Parathyroid adenoma (tissue), 2 donors: ENCODE data around the gene TBL1XR1.

Source experiments
- H2AFZ ChIP-seq: fragments of 300-600 bp; sonication (generic); one replicate; pipeline ENCODE4 v1.7.0; 2017; ENCODE audit warnings: antibody characterized with exemption, mild to moderate bottlenecking
- H3K27ac ChIP-seq: fragments of 300-600 bp; sonication (generic); one replicate; pipeline ENCODE4 v1.7.0; 2017
- H3K27me3 ChIP-seq: fragments of 300-600 bp; sonication (generic); one replicate; pipeline ENCODE4 v1.7.0; 2017; ENCODE audit warnings: low read length; ENCODE audit not compliant: control insufficient read depth, insufficient read depth
- H3K36me3 ChIP-seq: fragments of 300-600 bp; sonication (generic); one replicate; pipeline ENCODE4 v1.7.0; 2017; ENCODE audit warnings: low read length; ENCODE audit not compliant: control insufficient read depth, insufficient read depth
- H3K4me1 ChIP-seq: fragments of 300-600 bp; sonication (generic); one replicate; pipeline ENCODE4 v1.7.0; 2017; ENCODE audit warnings: control low read depth
- H3K4me2 ChIP-seq: fragments of 300-600 bp; sonication (generic); one replicate; pipeline ENCODE4 v1.7.0; 2017; ENCODE audit warnings: low read length
- H3K4me3 ChIP-seq: fragments of 300-600 bp; sonication (generic); one replicate; pipeline ENCODE4 v1.7.0; 2017; ENCODE audit warnings: low read depth, low read length
- H3K79me2 ChIP-seq: fragments of 300-600 bp; sonication (generic); one replicate; pipeline ENCODE4 v1.7.0; 2017; ENCODE audit warnings: control low read depth
- H3K9ac ChIP-seq: fragments of 300-600 bp; sonication (generic); one replicate; pipeline ENCODE4 v1.7.0; 2017; ENCODE audit warnings: mild to moderate bottlenecking
- H3K9me3 ChIP-seq: fragments of 300-600 bp; sonication (generic); one replicate; pipeline ENCODE4 v1.7.0; 2017; ENCODE audit warnings: low read length; ENCODE audit not compliant: control insufficient read depth
- TF ChIP-seq, protein P1 (sequence below): fragments of 300-600 bp; sonication (generic); IDR thresholded peaks from one replicate; pipeline ENCODE4 v1.7.0; 2017; ENCODE audit warnings: antibody characterized with exemption, mild to moderate bottlenecking
- donor health status: primary hyperparathyroidism.

TBL1XR1 gene

DNA sequence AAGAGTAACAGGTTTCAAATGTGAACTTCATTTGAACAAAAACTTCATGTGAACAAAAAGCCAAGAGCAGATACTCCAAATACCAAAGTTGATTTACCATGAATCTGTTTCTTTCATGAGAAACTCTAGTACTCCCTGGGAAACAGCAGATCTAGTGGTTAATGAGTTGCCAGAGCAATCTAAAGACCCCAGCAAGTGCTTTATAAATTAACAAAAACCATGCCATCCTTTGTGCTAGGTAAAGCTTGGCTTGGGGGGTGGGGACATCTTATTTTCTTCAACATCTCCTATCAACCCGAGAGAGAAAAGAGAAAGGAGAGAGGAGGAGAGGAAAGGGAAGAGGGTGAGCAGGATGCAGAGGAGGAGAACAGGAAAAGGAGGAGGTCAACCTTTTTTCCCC lies 100.7 kb downstream of the TBL1XR1 start:
- Histone ChIP-seq H3K4me1 (no peaks in the 10 kb centered on the region), H2AFZ (no peak overlapping the region), H3K27me3 (no peaks in the 10 kb centered on the region), H3K9ac (no peak overlapping the region), H3K9me3 (no peaks in the 10 kb centered on the region), H3K4me3 (no peak overlapping the region), H3K79me2 (peaks cover 50% of the 10 kb centered on the region), H3K27ac (no peak overlapping the region), H3K36me3 (no peaks in the 10 kb centered on the region), H3K4me2 (no peak overlapping the region)
- TF ChIP-seq, protein P1, sequence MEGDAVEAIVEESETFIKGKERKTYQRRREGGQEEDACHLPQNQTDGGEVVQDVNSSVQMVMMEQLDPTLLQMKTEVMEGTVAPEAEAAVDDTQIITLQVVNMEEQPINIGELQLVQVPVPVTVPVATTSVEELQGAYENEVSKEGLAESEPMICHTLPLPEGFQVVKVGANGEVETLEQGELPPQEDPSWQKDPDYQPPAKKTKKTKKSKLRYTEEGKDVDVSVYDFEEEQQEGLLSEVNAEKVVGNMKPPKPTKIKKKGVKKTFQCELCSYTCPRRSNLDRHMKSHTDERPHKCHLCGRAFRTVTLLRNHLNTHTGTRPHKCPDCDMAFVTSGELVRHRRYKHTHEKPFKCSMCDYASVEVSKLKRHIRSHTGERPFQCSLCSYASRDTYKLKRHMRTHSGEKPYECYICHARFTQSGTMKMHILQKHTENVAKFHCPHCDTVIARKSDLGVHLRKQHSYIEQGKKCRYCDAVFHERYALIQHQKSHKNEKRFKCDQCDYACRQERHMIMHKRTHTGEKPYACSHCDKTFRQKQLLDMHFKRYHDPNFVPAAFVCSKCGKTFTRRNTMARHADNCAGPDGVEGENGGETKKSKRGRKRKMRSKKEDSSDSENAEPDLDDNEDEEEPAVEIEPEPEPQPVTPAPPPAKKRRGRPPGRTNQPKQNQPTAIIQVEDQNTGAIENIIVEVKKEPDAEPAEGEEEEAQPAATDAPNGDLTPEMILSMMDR, result no peak

DNA sequence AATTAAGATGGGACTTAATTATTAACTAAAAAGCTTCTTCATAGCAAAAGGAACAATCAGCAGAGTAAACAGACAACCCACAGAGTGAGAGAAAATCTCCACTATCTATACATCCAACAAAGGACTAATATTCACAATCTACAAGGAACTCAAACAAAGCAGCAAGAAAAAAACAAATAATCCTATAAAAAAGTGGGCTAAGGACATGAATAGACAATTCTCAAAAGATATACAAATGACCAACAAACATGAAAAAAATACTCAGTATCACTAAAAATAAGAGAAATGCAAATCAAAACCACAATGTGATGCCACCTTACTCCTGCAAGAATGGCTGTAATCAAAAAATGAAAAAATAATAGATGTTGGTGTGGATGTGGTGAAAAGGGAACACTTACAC lies 103.3 kb downstream of the TBL1XR1 start:
- H3K27me3 ChIP-seq, result no peaks in the 10 kb centered on the region
- H3K79me2 ChIP-seq, result peaks cover 30% of the 10 kb centered on the region
- no peak overlapping the region for H3K4me2 ChIP-seq
- H3K36me3 ChIP-seq, result no peaks in the 10 kb centered on the region
- TF ChIP-seq, protein P1, result no peak
- no peaks in the 10 kb centered on the region for H3K9me3 ChIP-seq
- H3K4me1 ChIP-seq, result no peaks in the 10 kb centered on the region
- H2AFZ ChIP-seq, result no peak overlapping the region
- no peak overlapping the region for H3K4me3 ChIP-seq
- no peak overlapping the region for H3K9ac ChIP-seq
- H3K27ac ChIP-seq, result no peak overlapping the region

DNA sequence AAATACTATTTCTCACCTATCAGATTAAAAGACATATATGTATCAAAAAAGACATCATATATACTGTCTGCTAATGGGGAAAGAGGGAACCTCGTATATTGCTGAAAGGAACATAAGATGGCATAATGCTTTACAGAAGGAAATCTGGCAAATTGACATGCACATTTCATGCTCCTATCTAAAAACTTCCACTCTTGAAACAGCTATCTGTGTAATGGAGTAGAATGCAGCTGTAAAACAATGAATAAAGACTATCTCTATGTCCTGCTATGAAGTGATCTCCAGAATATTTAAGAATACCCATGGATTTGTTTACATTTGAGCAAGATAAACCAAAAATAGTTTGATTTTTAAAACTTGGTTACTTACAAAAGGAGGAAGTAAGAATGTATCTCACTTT lies 107.4 kb downstream of the TBL1XR1 start:
- H3K36me3 ChIP-seq, result no peaks in the 10 kb centered on the region
- H3K4me1 ChIP-seq, result no peaks in the 10 kb centered on the region
- TF ChIP-seq, protein P1, result no peak
- H3K4me2 ChIP-seq, result no peak overlapping the region
- H3K9ac ChIP-seq, result no peak overlapping the region
- no peak overlapping the region for H3K27ac ChIP-seq
- H2AFZ ChIP-seq, result no peak overlapping the region
- H3K9me3 ChIP-seq, result no peaks in the 10 kb centered on the region
- no peak overlapping the region for H3K4me3 ChIP-seq
- peaks cover 26% of the 10 kb centered on the region for H3K79me2 ChIP-seq
- no peaks in the 10 kb centered on the region for H3K27me3 ChIP-seq

DNA sequence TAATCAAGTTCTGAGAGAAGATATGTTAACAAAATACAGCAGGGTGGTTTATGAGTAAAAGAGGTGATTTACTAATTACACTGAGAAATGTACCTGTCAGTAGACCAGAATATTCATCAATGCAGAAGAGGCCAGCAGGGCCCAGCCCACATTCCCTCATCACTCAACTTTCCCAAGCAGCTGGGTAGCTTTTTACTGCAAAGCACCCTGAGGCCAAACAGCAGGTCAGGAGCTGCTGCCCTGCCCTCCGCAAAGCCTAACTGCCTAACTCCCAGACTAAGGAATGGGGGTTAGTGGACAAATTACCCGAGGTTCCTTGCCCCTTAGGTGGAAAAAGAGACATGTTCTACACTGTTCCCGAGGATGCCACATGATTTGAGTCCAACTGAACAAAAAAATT lies 108.2 kb downstream of the TBL1XR1 start:
- TF ChIP-seq, protein P1, result no peak
- Histone ChIP-seq H3K9me3 (no peaks in the 10 kb centered on the region), H3K4me1 (no peaks in the 10 kb centered on the region), H3K27ac (no peak overlapping the region), H3K27me3 (no peaks in the 10 kb centered on the region), H2AFZ (no peak overlapping the region), H3K36me3 (no peaks in the 10 kb centered on the region), H3K4me2 (no peak overlapping the region), H3K9ac (no peak overlapping the region), H3K4me3 (no peak overlapping the region), H3K79me2 (peaks cover 26% of the 10 kb centered on the region)

DNA sequence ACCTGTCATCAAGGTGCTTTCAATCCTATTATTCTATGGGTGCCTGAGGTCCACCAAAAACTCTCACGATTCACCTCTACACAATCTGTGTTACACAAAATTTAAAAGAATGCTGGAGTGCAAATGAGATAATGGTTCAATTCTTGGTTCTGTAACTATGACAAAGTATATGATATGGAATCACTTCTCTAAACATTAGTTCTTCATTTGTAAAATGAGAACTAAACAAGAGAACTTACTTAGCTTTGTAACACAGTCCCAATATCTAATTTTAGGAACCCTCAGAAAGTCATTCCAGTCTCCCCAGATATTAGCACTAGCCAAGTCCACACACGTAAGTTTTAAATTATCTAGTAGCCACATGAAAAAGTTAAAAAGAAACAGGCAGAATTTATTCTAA lies 111.5 kb downstream of the TBL1XR1 start:
- Histone ChIP-seq H3K9me3 (no peaks in the 10 kb centered on the region), H3K9ac (no peak overlapping the region), H3K4me1 (no peaks in the 10 kb centered on the region), H3K79me2 (peaks cover 32% of the 10 kb centered on the region), H3K27ac (no peak overlapping the region), H3K27me3 (no peaks in the 10 kb centered on the region), H2AFZ (no peak overlapping the region), H3K4me2 (no peak overlapping the region), H3K36me3 (no peaks in the 10 kb centered on the region), H3K4me3 (no peak overlapping the region)
- TF ChIP-seq, protein P1, result no peak
